ENCODE results near the gene CPE. TPM values are rescaled to one million over a fixed set of nuclear protein-coding genes. Genes with fewer than 3 reads are reported as not detected.

The CPE gene
- total RNA-seq, 2 donors from 2014 or later: 717 to 885 TPM

DNA sequence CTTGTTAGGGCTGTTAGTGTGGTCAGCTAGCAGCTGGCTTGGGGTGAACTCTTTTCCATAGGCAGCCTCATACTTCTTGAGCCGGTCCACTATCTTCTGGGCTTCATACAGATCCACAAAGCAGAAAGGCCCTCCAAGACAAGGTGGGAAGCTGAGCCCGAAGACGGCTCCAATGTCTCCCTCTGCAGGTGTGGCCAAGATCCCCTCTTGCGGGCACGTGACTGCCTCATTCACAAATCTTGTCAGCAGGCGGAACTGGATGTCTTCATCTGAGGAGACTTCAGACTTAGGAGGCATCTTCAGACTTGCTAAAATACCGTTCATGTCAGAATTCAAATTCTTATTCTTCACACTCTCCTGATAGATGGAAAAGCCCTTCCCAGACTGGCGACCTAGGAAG, 25.3 kb downstream of the CPE start:
- Histone ChIP-seq H3K27ac (no peak overlapping the region), H3K36me3 (no peaks in the 10 kb centered on the region), H3K4me1 (replicated peaks) (no peaks in the 10 kb centered on the region), H3K9me3 (no peaks in the 10 kb centered on the region), H3K4me3 (no peak overlapping the region), H3K27me3 (replicated peaks; ENCODE audit: insufficient read depth) (no peaks in the 10 kb centered on the region)
- 98% methylated on average over 8 of the region's 8 CpGs for WGBS
- no peak for DNase-seq (ENCODE audit: low spot score)
- intact Hi-C loops (cut with DNase I): no loop called here
- TF ChIP-seq POLR2A (IDR thresholded peaks at IDR 0.05) (no peak), POLR2AphosphoS5 (IDR thresholded peaks at IDR 0.05) (no peak)
- TF ChIP-seq, protein P1, sequence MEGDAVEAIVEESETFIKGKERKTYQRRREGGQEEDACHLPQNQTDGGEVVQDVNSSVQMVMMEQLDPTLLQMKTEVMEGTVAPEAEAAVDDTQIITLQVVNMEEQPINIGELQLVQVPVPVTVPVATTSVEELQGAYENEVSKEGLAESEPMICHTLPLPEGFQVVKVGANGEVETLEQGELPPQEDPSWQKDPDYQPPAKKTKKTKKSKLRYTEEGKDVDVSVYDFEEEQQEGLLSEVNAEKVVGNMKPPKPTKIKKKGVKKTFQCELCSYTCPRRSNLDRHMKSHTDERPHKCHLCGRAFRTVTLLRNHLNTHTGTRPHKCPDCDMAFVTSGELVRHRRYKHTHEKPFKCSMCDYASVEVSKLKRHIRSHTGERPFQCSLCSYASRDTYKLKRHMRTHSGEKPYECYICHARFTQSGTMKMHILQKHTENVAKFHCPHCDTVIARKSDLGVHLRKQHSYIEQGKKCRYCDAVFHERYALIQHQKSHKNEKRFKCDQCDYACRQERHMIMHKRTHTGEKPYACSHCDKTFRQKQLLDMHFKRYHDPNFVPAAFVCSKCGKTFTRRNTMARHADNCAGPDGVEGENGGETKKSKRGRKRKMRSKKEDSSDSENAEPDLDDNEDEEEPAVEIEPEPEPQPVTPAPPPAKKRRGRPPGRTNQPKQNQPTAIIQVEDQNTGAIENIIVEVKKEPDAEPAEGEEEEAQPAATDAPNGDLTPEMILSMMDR (IDR thresholded peaks at IDR 0.05): no peak

DNA sequence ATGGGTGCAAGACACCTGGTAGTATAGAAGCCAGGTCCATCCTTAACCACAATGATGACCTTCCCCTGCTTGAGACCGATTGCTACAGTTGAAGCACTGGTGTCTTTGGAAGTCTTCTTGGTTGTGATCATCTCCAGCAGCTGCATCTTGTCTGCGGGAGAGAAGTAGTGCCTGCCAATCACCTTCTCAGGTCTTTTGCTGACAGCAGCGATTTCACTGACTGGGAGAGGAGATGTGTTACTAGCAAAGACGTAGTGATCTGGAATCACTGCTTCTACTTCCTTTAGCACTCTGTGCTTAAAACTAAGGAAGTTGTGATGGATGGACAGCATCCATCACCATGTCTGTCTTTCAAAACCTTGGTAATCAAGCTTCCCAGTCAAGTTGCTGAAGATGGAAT, 25.9 kb downstream of the CPE start:
- TF ChIP-seq, protein P1 (IDR thresholded peaks at IDR 0.05): no peak
- TF ChIP-seq POLR2A (IDR thresholded peaks at IDR 0.05): no peak
- H3K27ac ChIP-seq: no peak overlapping the region
- WGBS: 96% methylated on average over 4 of the region's 4 CpGs
- intact Hi-C loops (cut with DNase I): no loop called here
- H3K9me3 ChIP-seq: no peaks in the 10 kb centered on the region
- H3K36me3 ChIP-seq: no peaks in the 10 kb centered on the region
- H3K27me3 ChIP-seq (replicated peaks; ENCODE audit: insufficient read depth): no peaks in the 10 kb centered on the region
- no peaks in the 10 kb centered on the region for H3K4me1 ChIP-seq (replicated peaks)
- no peak for DNase-seq (ENCODE audit: low spot score)
- H3K4me3 ChIP-seq: no peak overlapping the region

DNA sequence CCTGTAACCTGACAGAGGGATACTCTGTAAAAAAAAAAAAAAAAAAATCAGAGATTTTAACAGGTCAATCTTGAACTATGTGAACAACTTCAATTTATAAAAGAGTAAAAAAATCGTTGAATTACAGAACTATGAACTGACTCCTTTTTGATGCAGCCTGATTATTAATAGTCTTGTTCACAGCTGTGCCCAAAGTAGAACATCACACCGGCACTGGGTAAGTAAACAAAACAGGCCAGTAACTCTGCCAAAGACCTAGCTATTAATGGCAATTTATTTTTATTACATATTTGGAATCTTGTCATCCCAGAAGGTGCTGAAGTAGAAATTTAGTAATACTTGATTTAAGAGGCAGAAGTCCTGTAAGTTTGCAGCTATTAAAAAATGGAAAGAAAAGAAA, 31.4 kb downstream of the CPE start:
- no peak for DNase-seq (ENCODE audit: low spot score)
- WGBS: 17% methylated on average over 2 of the region's 2 CpGs
- intact Hi-C loops (cut with DNase I): no loop called here

DNA sequence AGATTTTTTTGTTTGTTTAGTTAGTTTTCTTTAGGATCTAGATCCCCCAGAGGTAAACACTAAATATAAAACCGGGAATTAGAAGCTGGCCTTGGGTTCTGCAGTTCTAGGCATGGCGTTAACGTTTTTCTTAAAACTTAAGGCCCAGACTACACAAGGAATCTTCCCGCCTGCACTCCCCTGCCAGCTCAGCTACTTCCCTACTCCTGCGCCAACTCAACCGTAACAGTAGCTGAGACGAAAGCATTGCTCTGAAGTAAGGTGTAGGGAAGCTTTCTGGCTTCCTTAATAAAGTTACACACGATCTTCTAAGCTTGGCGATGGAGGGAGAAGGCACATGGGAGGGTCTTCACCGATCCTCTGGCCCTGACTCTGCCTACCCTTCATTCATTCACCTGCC, 37.1 kb downstream of the CPE start:
- WGBS: 88% methylated on average over 10 of the region's 10 CpGs
- no peak overlapping the region for H3K27ac ChIP-seq

More for the DNA sequence above, 31.4 kb downstream of the CPE start:
- no peaks in the 10 kb centered on the region for H3K4me1 ChIP-seq (replicated peaks)
- TF ChIP-seq POLR2A (IDR thresholded peaks at IDR 0.05): no peak
- TF ChIP-seq POLR2AphosphoS5 (IDR thresholded peaks at IDR 0.05): no peak
- TF ChIP-seq, protein P1 (IDR thresholded peaks at IDR 0.05): no peak
- H3K27me3 ChIP-seq (replicated peaks; ENCODE audit: insufficient read depth): no peaks in the 10 kb centered on the region
- no peaks in the 10 kb centered on the region for H3K36me3 ChIP-seq
- no peaks in the 10 kb centered on the region for H3K9me3 ChIP-seq
- H3K4me3 ChIP-seq: no peak overlapping the region
- H3K27ac ChIP-seq: no peak overlapping the region

DNA sequence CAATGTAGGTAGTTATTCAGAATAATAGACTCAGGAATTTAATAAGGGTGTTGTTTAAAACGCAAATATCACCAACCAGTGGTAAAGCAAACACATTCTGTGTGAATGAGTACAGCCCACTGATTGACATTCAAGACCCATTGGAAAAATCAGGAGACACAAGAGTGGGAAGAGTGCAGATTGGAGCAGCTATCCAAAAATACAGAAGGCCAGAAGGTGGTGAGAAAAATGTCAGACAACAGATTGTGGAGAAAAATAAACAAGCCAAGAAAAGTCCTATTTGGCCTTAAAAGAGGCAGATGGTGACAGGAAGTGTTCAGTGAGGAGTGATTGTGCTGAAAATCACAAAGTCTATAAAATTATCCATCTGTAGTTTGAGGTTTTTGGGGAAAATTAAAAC, 39.3 kb downstream of the CPE start:
- intact Hi-C loops (cut with DNase I): no loop called here
- WGBS: 62% methylated on average over 1 of the region's 1 CpG
- no peaks in the 10 kb centered on the region for H3K4me1 ChIP-seq (replicated peaks)
- no peaks in the 10 kb centered on the region for H3K9me3 ChIP-seq
- H3K4me3 ChIP-seq: no peak overlapping the region
- no peak for TF ChIP-seq POLR2A (IDR thresholded peaks at IDR 0.05)
- TF ChIP-seq, protein P1 (IDR thresholded peaks at IDR 0.05): no peak
- no peak for TF ChIP-seq POLR2AphosphoS5 (IDR thresholded peaks at IDR 0.05)
- no peak overlapping the region for H3K27ac ChIP-seq
- no peak for DNase-seq (ENCODE audit: low spot score)
- no peaks in the 10 kb centered on the region for H3K36me3 ChIP-seq
- H3K27me3 ChIP-seq (replicated peaks; ENCODE audit: insufficient read depth): no peaks in the 10 kb centered on the region

More for the DNA sequence above, 37.1 kb downstream of the CPE start:
- Histone ChIP-seq H3K4me1 (replicated peaks) (no peaks in the 10 kb centered on the region), H3K27me3 (replicated peaks; ENCODE audit: insufficient read depth) (no peaks in the 10 kb centered on the region), H3K9me3 (no peaks in the 10 kb centered on the region), H3K4me3 (no peak overlapping the region), H3K36me3 (no peaks in the 10 kb centered on the region)
- DNase-seq (ENCODE audit: low spot score): no peak
- intact Hi-C loops (cut with DNase I): no loop called here
- TF ChIP-seq POLR2A (IDR thresholded peaks at IDR 0.05) (no peak), POLR2AphosphoS5 (IDR thresholded peaks at IDR 0.05) (no peak)
- TF ChIP-seq, protein P1 (IDR thresholded peaks at IDR 0.05): no peak

Measured in prostate gland (tissue), 2 donors.